ENCODE measurements around the gene AKNA. TPM values are rescaled to one million over a fixed set of nuclear protein-coding genes. Genes with fewer than 3 reads are reported as not detected.
"Not testable (repeated sequence)": the region's sequence is repeated elsewhere in the genome, so short reads cannot be mapped to it uniquely, and the experiment has no call there.

The AKNA gene
- total RNA-seq, 4 donors from 2014 or later: 6.4 to 13.2 (median 8.0) TPM

GRCh38 chr9:114336699-114337395, 50.9 kb downstream of the AKNA start:
- intact Hi-C loops (cut with DNase I; ENCODE audit: low total_unique reads): no loop called here
- WGBS, 2 donors: 91 to 95% methylated on average over 15 to 18 of the region's 23 CpGs
- DNase-seq (ENCODE audit: low spot score in 2 of 2): no peak
- TF ChIP-seq POLR2A (IDR thresholded peaks at IDR 0.05): no peak
- no peak for TF ChIP-seq CTCF (IDR thresholded peaks at IDR 0.05)
- no peak overlapping the region for H3K4me3 ChIP-seq (ENCODE audit: low read depth, poor library complexity, severe bottlenecking)

GRCh38 chr9:114336157-114336556, 51.6 kb downstream of the AKNA start:
- DNase-seq (ENCODE audit: low spot score in 2 of 2): no peak
- no peak for TF ChIP-seq POLR2A (IDR thresholded peaks at IDR 0.05)
- WGBS, 2 donors: 83 to 85% methylated on average over 10 of the region's 10 CpGs
- no peak overlapping the region for H3K4me3 ChIP-seq (ENCODE audit: low read depth, poor library complexity, severe bottlenecking)
- intact Hi-C loops (cut with DNase I; ENCODE audit: low total_unique reads): no loop called here

GRCh38 chr9:114335745-114336144, 52.0 kb downstream of the AKNA start:
- no peak overlapping the region for H3K4me3 ChIP-seq (ENCODE audit: low read depth, poor library complexity, severe bottlenecking)
- 62 to 63% methylated on average over 2 of the region's 2 CpGs for WGBS, 2 donors
- intact Hi-C loops (cut with DNase I; ENCODE audit: low total_unique reads): no loop called here
- TF ChIP-seq CTCF (IDR thresholded peaks at IDR 0.05): no peak
- TF ChIP-seq POLR2A (IDR thresholded peaks at IDR 0.05): no peak
- DNase-seq (ENCODE audit: low spot score in 2 of 2): no peak

- intact Hi-C loops (cut with DNase I; ENCODE audit: low total_unique reads): no loop called here
- WGBS, 2 donors: 92 to 93% methylated on average over 8 to 9 of the region's 9 CpGs
Observed at GRCh38 chr9:114334490-114334889, 53.3 kb downstream of the AKNA start.

GRCh38 chr9:114333718-114334117, 54.1 kb downstream of the AKNA start:
- DNase-seq (ENCODE audit: low spot score in 2 of 2); intact Hi-C loops (cut with DNase I; ENCODE audit: low total_unique reads); H3K4me3 ChIP-seq (ENCODE audit: low read depth, poor library complexity, severe bottlenecking): not testable (repeated sequence)
- 70 to 73% methylated on average over 3 of the region's 4 CpGs for WGBS, 2 donors

More at GRCh38 chr9:114334490-114334889, 53.3 kb downstream of the AKNA start:
- no peak overlapping the region for H3K4me3 ChIP-seq (ENCODE audit: low read depth, poor library complexity, severe bottlenecking)
- TF ChIP-seq POLR2A (IDR thresholded peaks at IDR 0.05) (no peak), CTCF (IDR thresholded peaks at IDR 0.05) (no peak)
- DNase-seq (ENCODE audit: low spot score in 2 of 2): no peak

GRCh38 chr9:114332474-114333040, 55.2 kb downstream of the AKNA start:
- 54 to 78% methylated on average over 3 of the region's 4 CpGs for WGBS, 2 donors
- intact Hi-C loops (cut with DNase I; ENCODE audit: low total_unique reads); DNase-seq (ENCODE audit: low spot score in 2 of 2); H3K4me3 ChIP-seq (ENCODE audit: low read depth, poor library complexity, severe bottlenecking): not testable (repeated sequence)

- intact Hi-C loops (cut with DNase I; ENCODE audit: low total_unique reads); DNase-seq (ENCODE audit: low spot score in 2 of 2); H3K4me3 ChIP-seq (ENCODE audit: low read depth, poor library complexity, severe bottlenecking): not testable (repeated sequence)
- 66 to 72% methylated on average over 16 to 17 of the region's 19 CpGs for WGBS, 2 donors
Observed at GRCh38 chr9:114331229-114332195, 56.3 kb downstream of the AKNA start.
